ENCODE data around the gene CCDC82.

The CCDC82 gene

GRCh38 chr11:96306071-96306470, 83.6 kb downstream of the CCDC82 start:
- no peak for TF ChIP-seq ZFX (IDR thresholded peaks at IDR 0.05; ENCODE audit: borderline replicate concordance)
- no peak for TF ChIP-seq CTCF (IDR thresholded peaks at IDR 0.05)
- H3K27ac ChIP-seq = no peak overlapping the region

GRCh38 chr11:96303980-96304379, 85.7 kb downstream of the CCDC82 start:
- H3K27ac ChIP-seq = no peak overlapping the region
- TF ChIP-seq ZFX (IDR thresholded peaks at IDR 0.05; ENCODE audit: borderline replicate concordance) (no peak), CTCF (IDR thresholded peaks at IDR 0.05) (no peak)

- TF ChIP-seq CTCF (IDR thresholded peaks at IDR 0.05) (no peak), ZFX (IDR thresholded peaks at IDR 0.05; ENCODE audit: borderline replicate concordance) (no peak)
- H3K27ac ChIP-seq = no peak overlapping the region
These were observed 86.6 kb downstream of the CCDC82 start for GRCh38 chr11:96303064-96303463.
